Measurements from ENCODE around the gene ABCA6.
"Not testable (repeated sequence)": the region's sequence is repeated elsewhere in the genome, so short reads cannot be mapped to it uniquely, and the experiment has no call there.

ABCA6 gene

DNA sequence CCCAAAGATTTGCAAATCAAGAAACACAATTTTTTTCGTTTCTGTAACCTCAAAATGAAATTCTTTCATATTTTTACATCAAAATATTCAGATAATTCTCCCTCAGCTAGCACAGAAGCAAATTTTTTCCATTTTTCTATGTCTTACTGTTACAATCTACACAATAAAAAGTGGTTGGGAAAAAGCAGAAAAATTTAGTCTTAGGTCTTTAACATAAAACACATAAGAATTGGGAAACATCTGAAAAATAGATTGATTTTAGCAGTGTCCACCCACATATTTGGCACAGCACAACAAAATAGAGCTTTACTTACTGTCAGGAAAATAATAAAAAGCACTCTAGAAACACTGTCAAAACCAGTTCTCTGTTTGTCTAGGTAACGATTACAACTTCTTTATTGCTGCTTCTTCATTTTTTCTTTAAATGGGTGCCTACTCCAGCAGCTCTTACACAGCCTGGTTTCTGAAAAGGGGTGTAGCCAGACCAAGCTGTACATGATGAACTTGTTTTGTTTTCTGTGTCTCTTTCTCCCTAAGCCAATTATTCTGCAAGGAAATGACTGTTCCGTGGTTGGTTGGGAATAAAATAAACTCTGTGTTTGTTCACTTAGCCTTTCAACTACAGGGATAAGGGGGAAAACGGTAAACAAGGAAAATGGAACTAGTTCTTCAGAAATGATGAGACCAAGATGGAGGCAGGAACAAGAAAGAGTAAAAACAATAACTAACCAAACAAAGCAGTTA is at the start of gene ABCA6:
Gene ABCA6, minus strand, starts transcription at position 465 of the 744 bp plus-strand sequence. CDS start 1,192 bp downstream, outside the sequence.
- DNase-seq = peak in 2 of 51 donors; percentile 2 to 66

GRCh38 chr17:69188796-69189195 is 47.1 kb upstream of the ABCA6 start:
- no peak for DNase-seq

DNA sequence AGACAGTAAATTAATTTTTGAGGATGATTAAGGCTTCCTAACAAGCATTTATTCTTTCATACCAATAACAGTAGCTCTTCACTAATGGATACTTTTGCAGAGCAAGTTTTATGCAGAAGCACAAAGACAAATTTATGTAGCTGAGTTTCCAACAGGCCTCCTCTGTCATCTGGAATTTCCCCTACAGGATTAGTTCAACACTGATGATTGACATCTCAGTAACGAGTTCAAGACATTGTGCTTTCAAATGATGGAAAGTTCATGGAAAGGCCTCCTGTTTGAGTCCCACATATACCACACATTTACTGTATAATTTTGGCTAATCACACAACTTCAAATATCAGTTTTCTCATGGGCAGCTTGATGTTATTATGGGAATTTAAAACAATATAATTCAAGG is 46.4 kb upstream of the ABCA6 start:
- DNase-seq = no peak

- DNase-seq = no peak
These were observed 45.6 kb upstream of the ABCA6 start for GRCh38 chr17:69187294-69187693.

- DNase-seq = no peak
These were observed 37.7 kb upstream of the ABCA6 start for GRCh38 chr17:69179227-69179952.

DNA sequence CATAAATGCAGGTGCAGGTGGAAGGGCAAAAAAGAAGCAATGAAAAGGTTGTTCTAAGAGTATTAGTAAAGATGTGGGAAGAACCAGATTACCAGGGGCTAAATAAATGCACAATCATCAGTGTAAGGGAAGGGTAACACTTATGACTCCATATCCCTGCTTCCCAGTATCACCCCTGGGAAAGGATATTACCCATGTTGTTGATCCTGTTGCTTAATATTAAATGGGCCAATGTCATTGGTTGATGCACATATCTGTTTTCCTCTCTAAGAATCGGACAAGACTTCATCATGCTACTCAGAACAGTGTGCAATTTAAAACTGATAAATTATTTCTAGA is 34.7 kb upstream of the ABCA6 start:
- no peak for DNase-seq

DNA sequence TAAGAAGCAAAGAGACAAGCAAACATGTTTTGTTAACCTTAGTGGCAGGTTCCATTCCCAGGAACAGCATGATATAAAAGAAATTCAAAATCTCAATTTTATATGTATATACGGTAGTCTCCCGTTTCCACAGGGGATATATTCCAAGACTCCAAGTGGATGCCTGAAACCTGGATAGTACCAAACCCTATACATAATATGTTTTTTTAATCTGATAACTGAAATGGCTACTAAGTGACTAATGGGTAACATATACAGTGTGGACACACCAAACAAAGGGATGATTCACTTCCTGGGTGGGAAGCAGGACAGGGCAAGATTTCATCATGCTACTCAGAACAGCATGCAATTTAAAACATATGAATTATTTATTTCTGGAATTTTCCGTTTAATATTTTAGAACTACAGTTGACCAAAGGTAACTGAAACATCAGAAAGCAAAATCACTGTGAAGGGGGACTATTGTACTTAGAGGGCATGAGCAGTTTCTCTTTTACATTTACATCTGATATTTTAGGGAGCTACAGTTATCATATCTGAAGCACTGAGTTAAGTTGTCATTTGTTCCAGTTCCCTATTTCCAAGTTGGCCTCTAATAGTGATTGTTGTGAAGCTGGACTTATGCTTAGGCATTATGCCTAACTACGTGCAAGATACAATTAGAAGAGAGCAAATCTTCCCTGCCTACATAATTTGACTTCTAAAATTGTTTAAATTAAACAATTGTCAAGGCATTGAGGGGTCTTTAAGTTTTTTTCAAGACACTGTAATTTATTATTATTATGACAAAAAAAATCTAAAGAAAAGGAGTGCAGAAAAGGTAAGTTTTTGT is 34.1 kb upstream of the ABCA6 start:
- no peak for DNase-seq

DNA sequence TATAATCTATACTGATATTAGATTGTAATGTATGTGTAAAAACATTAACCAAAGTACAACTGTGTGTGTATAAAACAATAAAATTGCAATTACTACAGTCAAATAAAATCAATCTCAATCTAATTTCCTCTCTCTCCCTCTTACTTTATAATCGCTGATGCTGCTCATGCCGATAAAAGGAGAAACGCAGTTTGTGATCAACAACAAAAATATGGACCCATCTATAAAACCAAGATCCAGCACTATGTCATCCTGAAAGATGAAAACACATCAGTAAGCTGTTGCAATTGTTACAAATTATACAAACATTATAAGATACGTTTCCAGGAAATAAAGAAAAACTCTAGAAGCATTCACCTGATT is 33.5 kb upstream of the ABCA6 start:
- no peak for DNase-seq

DNA sequence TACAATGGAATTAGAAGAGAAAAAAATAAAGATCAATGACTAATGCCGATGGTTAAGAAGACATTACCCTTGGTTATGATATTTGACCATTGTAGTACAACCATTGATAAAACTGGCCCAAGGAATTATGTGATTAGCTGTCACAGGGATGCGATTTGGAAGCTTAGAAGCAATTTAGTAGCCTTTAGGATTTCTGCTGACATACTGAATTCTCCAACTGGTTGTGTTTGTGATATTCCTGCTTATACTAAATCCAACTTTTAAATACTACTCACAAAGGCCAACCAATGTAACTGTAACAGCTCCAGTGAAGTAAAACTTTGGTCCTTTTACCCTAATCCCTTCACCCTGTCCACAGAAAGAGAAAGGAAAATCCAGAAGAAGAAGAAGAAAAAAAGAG is 31.4 kb upstream of the ABCA6 start:
- DNase-seq = no peak

DNA sequence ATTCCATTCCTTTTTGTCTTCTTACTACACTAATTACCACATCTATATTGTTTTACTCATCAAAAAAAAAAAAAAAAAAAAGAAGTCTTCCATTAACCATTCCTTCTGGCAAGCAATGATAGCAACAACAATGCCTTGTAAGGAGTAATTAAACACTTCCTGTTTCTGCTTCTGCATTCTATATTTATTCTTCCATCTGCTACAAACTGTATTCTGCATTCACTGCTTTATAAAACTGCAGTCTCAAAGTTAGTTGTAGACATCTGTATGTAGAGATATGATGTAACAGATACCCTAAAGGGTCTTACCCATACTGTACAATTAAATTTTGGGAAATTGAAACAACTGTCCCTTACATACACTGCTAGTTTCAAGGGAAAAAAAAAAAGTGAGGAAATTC is 28.7 kb upstream of the ABCA6 start:
- DNase-seq = no peak

DNA sequence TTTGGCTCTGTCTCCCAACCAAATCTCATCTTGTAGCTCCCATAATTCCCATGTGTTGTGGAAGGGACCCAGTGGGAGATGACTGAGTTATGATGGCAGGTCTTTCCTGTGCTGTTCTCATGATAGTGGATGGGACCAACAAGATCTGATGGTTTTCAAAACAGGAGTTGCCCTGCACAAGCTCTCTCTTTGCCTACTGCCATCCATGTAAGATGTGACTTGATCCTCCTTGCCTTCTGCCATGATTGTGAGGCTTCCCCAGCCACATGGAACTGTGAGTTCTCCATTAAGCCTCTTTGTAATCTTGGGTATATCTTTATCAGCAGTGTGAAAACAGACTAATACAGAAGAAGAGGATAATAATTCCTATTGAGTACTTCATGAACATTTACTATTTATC is 26.9 kb upstream of the ABCA6 start:
- DNase-seq = not testable (repeated sequence)

DNA sequence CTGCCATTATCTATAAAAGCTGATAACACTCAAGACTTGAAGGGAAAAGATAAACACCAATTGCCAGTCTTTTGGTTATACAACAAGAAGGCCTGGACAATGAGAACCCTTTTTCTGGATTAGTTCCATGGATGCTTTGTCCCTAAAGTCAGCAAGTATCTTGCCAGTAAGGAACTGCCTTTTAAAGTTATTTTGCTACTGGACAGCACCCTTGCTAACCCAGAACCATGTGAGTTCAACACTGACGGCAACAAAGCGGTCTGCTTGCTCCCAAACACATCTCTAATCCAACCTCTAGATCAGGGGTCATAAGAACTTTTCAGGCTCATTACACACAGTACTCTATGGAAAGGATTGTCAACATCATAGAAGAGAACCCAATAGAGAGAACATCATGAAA is 25.3 kb upstream of the ABCA6 start:
- no peak for DNase-seq

DNA sequence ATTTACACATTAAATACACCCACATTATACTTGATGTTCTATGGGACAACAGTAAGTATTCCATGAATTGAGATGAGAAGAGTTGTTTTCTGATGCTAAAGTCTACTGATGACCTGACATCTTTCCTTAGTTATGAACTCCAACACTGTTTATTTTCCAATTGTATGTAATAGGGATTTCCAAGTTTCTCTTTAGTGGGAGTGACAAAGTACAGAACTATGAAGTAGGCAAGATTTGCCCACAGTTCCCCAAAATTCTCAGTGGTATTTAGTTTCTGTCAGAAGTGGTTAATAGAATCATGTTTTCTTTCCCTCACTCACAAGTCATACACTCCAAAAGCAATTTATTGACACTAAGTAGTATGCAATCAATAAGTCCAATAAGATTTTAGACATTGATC is 22.5 kb upstream of the ABCA6 start:
- no peak for DNase-seq

DNA sequence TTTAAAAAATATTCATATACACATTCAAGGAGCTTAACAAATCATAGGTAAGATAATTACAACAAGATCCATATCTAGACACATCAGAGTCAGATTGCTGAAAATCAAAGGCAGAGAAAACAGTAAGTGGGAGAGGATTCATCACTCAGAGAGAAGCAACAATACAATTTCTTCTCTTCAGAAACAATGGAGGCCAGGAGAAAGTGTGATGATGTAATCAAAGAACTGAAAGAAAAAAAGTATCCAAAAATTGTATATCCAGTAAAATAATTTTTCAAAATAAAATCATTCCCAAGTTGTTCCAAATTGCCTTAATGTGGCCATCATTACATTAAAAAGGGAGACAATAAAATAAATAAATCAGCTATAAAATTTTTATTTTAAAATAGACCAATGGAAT is 17.7 kb upstream of the ABCA6 start:
- DNase-seq = no peak

GRCh38 chr17:69154267-69154666 is 12.6 kb upstream of the ABCA6 start:
- DNase-seq = no peak

DNA sequence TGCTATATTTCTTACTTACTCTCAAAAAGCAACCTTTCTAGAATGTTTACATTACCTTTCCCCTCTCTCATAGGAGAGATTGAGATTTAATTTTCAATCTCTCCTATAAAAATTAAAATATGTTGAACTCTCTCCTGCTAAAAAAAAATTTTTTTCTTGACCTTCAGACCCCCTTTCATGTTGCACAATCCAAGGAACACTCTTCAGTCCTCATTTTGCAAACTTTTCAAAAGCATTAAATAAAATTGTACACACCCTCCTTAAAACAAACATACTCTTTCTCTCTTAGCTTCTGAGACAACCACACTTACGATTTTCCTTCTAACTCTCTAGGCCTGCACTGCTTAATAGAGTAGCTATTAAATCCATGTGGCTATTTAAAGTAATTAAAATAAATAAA is 8.6 kb upstream of the ABCA6 start:
- DNase-seq = no peak

GRCh38 chr17:69147460-69147859 is 5.8 kb upstream of the ABCA6 start:
- no peak for DNase-seq

GRCh38 chr17:69144331-69145255 is 2.9 kb upstream of the ABCA6 start:
- DNase-seq = no peak

- DNase-seq = no peak
These were observed 2.1 kb upstream of the ABCA6 start for GRCh38 chr17:69143683-69144231.

- no peak for DNase-seq
These were observed 1.5 kb upstream of the ABCA6 start for GRCh38 chr17:69143151-69143550.

- DNase-seq = no peak
These were observed 594 bp upstream of the ABCA6 start for GRCh38 chr17:69142175-69142802.
